Upper lobe of left lung (tissue), 4 donors: Measurements from ENCODE around the gene IQSEC1.

Experiments used
- CTCF ChIP-seq, 6 experiments: fragments of 450-650 bp in 4 of 6; fragments of 200-600 bp in 2 of 6; sonication (generic) in 2 of 6; IDR thresholded peaks; one replicate each; pipeline ENCODE4 v1.5.1; 2016 to 2019; ENCODE audit warnings: antibody characterized with exemption in 6 of 6
- EP300 ChIP-seq, 4 donors: sonication (generic); formaldehyde crosslinking; IDR thresholded peaks; one replicate each; pipeline ENCODE4 v1.5.1; 2017; ENCODE audit warnings: antibody characterized with exemption in 4 of 4, control low read depth in 2 of 4
- POLR2A ChIP-seq, 4 donors: fragments of 450-650 bp; IDR thresholded peaks; one replicate each; pipeline ENCODE4 v1.5.1; 2016 to 2017; ENCODE audit warnings: antibody characterized with exemption in 4 of 4, mild to moderate bottlenecking in 2 of 4
- POLR2AphosphoS5 ChIP-seq, 2 donors: sonication (generic); formaldehyde crosslinking; IDR thresholded peaks; one replicate each; pipeline ENCODE4 v1.5.1; 2017; ENCODE audit warnings: antibody characterized with exemption in 2 of 2

- no peak for TF ChIP-seq POLR2A (IDR thresholded peaks at IDR 0.05)
- no peak for TF ChIP-seq CTCF (IDR thresholded peaks at IDR 0.05)
- TF ChIP-seq POLR2AphosphoS5 (IDR thresholded peaks at IDR 0.05) = no peak
- TF ChIP-seq EP300 (IDR thresholded peaks at IDR 0.05) = no peak
These were observed 175.6 kb downstream of the IQSEC1 start for GRCh38 chr3:12897381-12898289.
